Osteocyte (in vitro differentiated cells): Measurements from ENCODE around the gene DDIAS. TPM values are rescaled to one million over a fixed set of nuclear protein-coding genes. Genes with fewer than 3 reads are reported as not detected.

ENCODE experiments used
- DNase-seq: peaks from one replicate; pipeline ENCODE4 v3.0.0; 2021; ENCODE audit warnings: mixed read lengths; ENCODE audit not compliant: unreplicated experiment; ENCODE audit errors: extremely low spot score
- H3K27ac Mint-ChIP-seq: one replicate; pipeline ENCODE4 v1.8.0; 2021; ENCODE audit warnings: mild to moderate bottlenecking, mixed read lengths; ENCODE audit not compliant: unreplicated experiment
- H3K27me3 Mint-ChIP-seq: one replicate; pipeline ENCODE4 v1.8.0; 2021; ENCODE audit warnings: mixed read lengths; ENCODE audit not compliant: unreplicated experiment
- H3K36me3 Mint-ChIP-seq: one replicate; pipeline ENCODE4 v1.8.0; 2021; ENCODE audit warnings: mixed read lengths; ENCODE audit not compliant: unreplicated experiment
- H3K4me1 Mint-ChIP-seq: one replicate; pipeline ENCODE4 v1.8.0; 2021; ENCODE audit warnings: mixed read lengths; ENCODE audit not compliant: unreplicated experiment
- H3K4me3 Mint-ChIP-seq: one replicate; pipeline ENCODE4 v1.8.0; 2021; ENCODE audit warnings: mild to moderate bottlenecking, moderate library complexity, mixed read lengths; ENCODE audit not compliant: unreplicated experiment
- H3K9me3 Mint-ChIP-seq: one replicate; pipeline ENCODE4 v1.8.0; 2021; ENCODE audit warnings: mixed read lengths; ENCODE audit not compliant: unreplicated experiment
- CTCF ChIP-seq: fragments of 200-600 bp; sonication (generic); IDR thresholded peaks from 2 replicates; pipeline ENCODE4 v1.5.0; 2021; ENCODE audit warnings: antibody characterized with exemption, mild to moderate bottlenecking, moderate library complexity
- total RNA-seq: library from RNA; stranded (reverse); gene quantifications from 2 replicates; pipeline ENCODE4 v1.2.1, GENCODE V29; 2021

DDIAS gene
- total RNA-seq, 1 donor from 2014 or later, result 2.9 TPM

- no peaks in the 10 kb centered on the region for H3K36me3 Mint-ChIP-seq
- H3K4me1 Mint-ChIP-seq, result peaks cover 45% of the 10 kb centered on the region
- peak overlapping the region; percentile 85 for H3K27ac Mint-ChIP-seq
- no peak for DNase-seq
- H3K27me3 Mint-ChIP-seq, result no peaks in the 10 kb centered on the region
- TF ChIP-seq CTCF, result peak; percentile 7
- H3K9me3 Mint-ChIP-seq, result no peaks in the 10 kb centered on the region
- H3K4me3 Mint-ChIP-seq, result peak overlapping the region; percentile 45
Observed at GRCh38 chr11:82858133-82858532, 43.4 kb upstream of the DDIAS start.

GRCh38 chr11:82858556-82859091 lies 42.9 kb upstream of the DDIAS start:
- peaks cover 47% of the 10 kb centered on the region for H3K4me1 Mint-ChIP-seq
- peak overlapping the region; percentile 45 for H3K4me3 Mint-ChIP-seq
- H3K36me3 Mint-ChIP-seq, result no peaks in the 10 kb centered on the region
- H3K27ac Mint-ChIP-seq, result peak overlapping the region; percentile 85
- H3K27me3 Mint-ChIP-seq, result no peaks in the 10 kb centered on the region
- no peak for TF ChIP-seq CTCF
- no peaks in the 10 kb centered on the region for H3K9me3 Mint-ChIP-seq
- no peak for DNase-seq

- Mint-ChIP-seq H3K36me3 (no peaks in the 10 kb centered on the region), H3K9me3 (no peaks in the 10 kb centered on the region), H3K4me3 (no peak overlapping the region), H3K4me1 (peaks cover 43% of the 10 kb centered on the region), H3K27ac (no peak overlapping the region), H3K27me3 (no peaks in the 10 kb centered on the region)
- DNase-seq, result no peak
- TF ChIP-seq CTCF, result no peak
Observed at GRCh38 chr11:82859750-82860149, 41.8 kb upstream of the DDIAS start.

GRCh38 chr11:82862379-82862778 lies 39.2 kb upstream of the DDIAS start:
- H3K27me3 Mint-ChIP-seq, result no peaks in the 10 kb centered on the region

GRCh38 chr11:82863209-82863608 lies 38.3 kb upstream of the DDIAS start:
- no peak for TF ChIP-seq CTCF
- Mint-ChIP-seq H3K27me3 (no peaks in the 10 kb centered on the region), H3K4me3 (no peak overlapping the region), H3K36me3 (no peaks in the 10 kb centered on the region), H3K9me3 (no peaks in the 10 kb centered on the region), H3K27ac (no peak overlapping the region), H3K4me1 (peaks cover 27% of the 10 kb centered on the region)
- DNase-seq, result no peak

More at GRCh38 chr11:82862379-82862778, 39.2 kb upstream of the DDIAS start:
- no peak overlapping the region for H3K27ac Mint-ChIP-seq
- H3K4me3 Mint-ChIP-seq, result no peak overlapping the region
- peaks cover 32% of the 10 kb centered on the region for H3K4me1 Mint-ChIP-seq
- H3K9me3 Mint-ChIP-seq, result no peaks in the 10 kb centered on the region
- no peak for DNase-seq
- H3K36me3 Mint-ChIP-seq, result no peaks in the 10 kb centered on the region
- no peak for TF ChIP-seq CTCF
